Measurements from ENCODE around the gene PLCH1.

The PLCH1 gene

GRCh38 chr3:155365178-155365783 is 379.6 kb downstream of the PLCH1 start:
- H3K27me3 ChIP-seq (ENCODE audit: control insufficient read depth, insufficient read depth, low read length, poor library complexity, severe bottlenecking), result no peaks in the 10 kb centered on the region
- H3K9me3 ChIP-seq (ENCODE audit: control insufficient read depth, low read length), result peaks cover 5% of the 10 kb centered on the region
- WGBS, 2 experiments, result 96 to 97% methylated on average over 1 of the region's 1 CpG
- H3K4me3 ChIP-seq (ENCODE audit: insufficient read depth, low read depth, low read length), result no peak overlapping the region
- H3K36me3 ChIP-seq (ENCODE audit: control insufficient read depth, insufficient read depth, low read length), result no peaks in the 10 kb centered on the region
- H3K27ac ChIP-seq (ENCODE audit: insufficient read depth, low read depth, low read length, poor library complexity, severe bottlenecking), result no peak overlapping the region
- H3K4me1 ChIP-seq (ENCODE audit: control insufficient read depth, insufficient read depth, low read length), result peaks cover 14% of the 10 kb centered on the region

GRCh38 chr3:155364492-155364891 is 380.4 kb downstream of the PLCH1 start:
- Histone ChIP-seq H3K4me1 (ENCODE audit: control insufficient read depth, insufficient read depth, low read length) (peaks cover 14% of the 10 kb centered on the region), H3K9me3 (ENCODE audit: control insufficient read depth, low read length) (peaks cover 5% of the 10 kb centered on the region), H3K27ac (ENCODE audit: insufficient read depth, low read depth, low read length, poor library complexity, severe bottlenecking) (no peak overlapping the region), H3K4me3 (ENCODE audit: insufficient read depth, low read depth, low read length) (no peak overlapping the region), H3K36me3 (ENCODE audit: control insufficient read depth, insufficient read depth, low read length) (no peaks in the 10 kb centered on the region), H3K27me3 (ENCODE audit: control insufficient read depth, insufficient read depth, low read length, poor library complexity, severe bottlenecking) (no peaks in the 10 kb centered on the region)
- WGBS, 2 experiments, result 96 to 97% methylated on average over 2 of the region's 2 CpGs

- H3K27me3 ChIP-seq (ENCODE audit: control insufficient read depth, insufficient read depth, low read length, poor library complexity, severe bottlenecking), result no peaks in the 10 kb centered on the region
- no peak overlapping the region for H3K4me3 ChIP-seq (ENCODE audit: insufficient read depth, low read depth, low read length)
- H3K9me3 ChIP-seq (ENCODE audit: control insufficient read depth, low read length), result peaks cover 5% of the 10 kb centered on the region
- H3K36me3 ChIP-seq (ENCODE audit: control insufficient read depth, insufficient read depth, low read length), result no peaks in the 10 kb centered on the region
- 0 to 4% methylated on average over 2 of the region's 3 CpGs for WGBS, 2 experiments
- peaks cover 14% of the 10 kb centered on the region for H3K4me1 ChIP-seq (ENCODE audit: control insufficient read depth, insufficient read depth, low read length)
- H3K27ac ChIP-seq (ENCODE audit: insufficient read depth, low read depth, low read length, poor library complexity, severe bottlenecking), result no peak overlapping the region
Observed at GRCh38 chr3:155363690-155364070, 381.2 kb downstream of the PLCH1 start.

- Histone ChIP-seq H3K27me3 (ENCODE audit: control insufficient read depth, insufficient read depth, low read length, poor library complexity, severe bottlenecking) (no peaks in the 10 kb centered on the region), H3K36me3 (ENCODE audit: control insufficient read depth, insufficient read depth, low read length) (no peaks in the 10 kb centered on the region), H3K4me1 (ENCODE audit: control insufficient read depth, insufficient read depth, low read length) (peaks cover 14% of the 10 kb centered on the region), H3K4me3 (ENCODE audit: insufficient read depth, low read depth, low read length) (no peak overlapping the region), H3K27ac (ENCODE audit: insufficient read depth, low read depth, low read length, poor library complexity, severe bottlenecking) (no peak overlapping the region), H3K9me3 (ENCODE audit: control insufficient read depth, low read length) (peaks cover 5% of the 10 kb centered on the region)
- WGBS, 2 experiments, result 3 to 6% methylated on average over 8 to 9 of the region's 10 CpGs
Observed at GRCh38 chr3:155362808-155363689, 381.8 kb downstream of the PLCH1 start.

GRCh38 chr3:155360281-155360680 is 384.6 kb downstream of the PLCH1 start:
- Histone ChIP-seq H3K36me3 (ENCODE audit: control insufficient read depth, insufficient read depth, low read length) (no peaks in the 10 kb centered on the region), H3K4me1 (ENCODE audit: control insufficient read depth, insufficient read depth, low read length) (peaks cover 14% of the 10 kb centered on the region), H3K27me3 (ENCODE audit: control insufficient read depth, insufficient read depth, low read length, poor library complexity, severe bottlenecking) (no peaks in the 10 kb centered on the region), H3K27ac (ENCODE audit: insufficient read depth, low read depth, low read length, poor library complexity, severe bottlenecking) (no peak overlapping the region), H3K4me3 (ENCODE audit: insufficient read depth, low read depth, low read length) (no peak overlapping the region), H3K9me3 (ENCODE audit: control insufficient read depth, low read length) (peaks cover 1% of the 10 kb centered on the region)
- 95 to 100% methylated on average over 1 to 2 of the region's 2 CpGs for WGBS, 2 experiments

GRCh38 chr3:155356594-155357370 is 388.1 kb downstream of the PLCH1 start:
- Histone ChIP-seq H3K27me3 (ENCODE audit: control insufficient read depth, insufficient read depth, low read length, poor library complexity, severe bottlenecking) (no peaks in the 10 kb centered on the region), H3K27ac (ENCODE audit: insufficient read depth, low read depth, low read length, poor library complexity, severe bottlenecking) (no peak overlapping the region), H3K4me1 (ENCODE audit: control insufficient read depth, insufficient read depth, low read length) (no peaks in the 10 kb centered on the region), H3K36me3 (ENCODE audit: control insufficient read depth, insufficient read depth, low read length) (no peaks in the 10 kb centered on the region), H3K4me3 (ENCODE audit: insufficient read depth, low read depth, low read length) (no peak overlapping the region), H3K9me3 (ENCODE audit: control insufficient read depth, low read length) (no peaks in the 10 kb centered on the region)
- 70 to 73% methylated on average over 7 of the region's 7 CpGs for WGBS, 2 experiments

GRCh38 chr3:155354658-155355057 is 390.2 kb downstream of the PLCH1 start:
- Histone ChIP-seq H3K27ac (ENCODE audit: insufficient read depth, low read depth, low read length, poor library complexity, severe bottlenecking) (no peak overlapping the region), H3K36me3 (ENCODE audit: control insufficient read depth, insufficient read depth, low read length) (no peaks in the 10 kb centered on the region), H3K9me3 (ENCODE audit: control insufficient read depth, low read length) (no peaks in the 10 kb centered on the region), H3K27me3 (ENCODE audit: control insufficient read depth, insufficient read depth, low read length, poor library complexity, severe bottlenecking) (no peaks in the 10 kb centered on the region), H3K4me3 (ENCODE audit: insufficient read depth, low read depth, low read length) (no peak overlapping the region), H3K4me1 (ENCODE audit: control insufficient read depth, insufficient read depth, low read length) (no peaks in the 10 kb centered on the region)

GRCh38 chr3:155352900-155353490 is 391.9 kb downstream of the PLCH1 start:
- Histone ChIP-seq H3K4me3 (ENCODE audit: insufficient read depth, low read depth, low read length) (no peak overlapping the region), H3K27me3 (ENCODE audit: control insufficient read depth, insufficient read depth, low read length, poor library complexity, severe bottlenecking) (no peaks in the 10 kb centered on the region), H3K27ac (ENCODE audit: insufficient read depth, low read depth, low read length, poor library complexity, severe bottlenecking) (no peak overlapping the region), H3K9me3 (ENCODE audit: control insufficient read depth, low read length) (no peaks in the 10 kb centered on the region), H3K4me1 (ENCODE audit: control insufficient read depth, insufficient read depth, low read length) (no peaks in the 10 kb centered on the region), H3K36me3 (ENCODE audit: control insufficient read depth, insufficient read depth, low read length) (no peaks in the 10 kb centered on the region)
- 73 to 75% methylated on average over 6 of the region's 6 CpGs for WGBS, 2 experiments

- no peaks in the 10 kb centered on the region for H3K36me3 ChIP-seq (ENCODE audit: control insufficient read depth, insufficient read depth, low read length)
- no peak overlapping the region for H3K27ac ChIP-seq (ENCODE audit: insufficient read depth, low read depth, low read length, poor library complexity, severe bottlenecking)
- no peaks in the 10 kb centered on the region for H3K9me3 ChIP-seq (ENCODE audit: control insufficient read depth, low read length)
- H3K27me3 ChIP-seq (ENCODE audit: control insufficient read depth, insufficient read depth, low read length, poor library complexity, severe bottlenecking), result no peaks in the 10 kb centered on the region
- no peaks in the 10 kb centered on the region for H3K4me1 ChIP-seq (ENCODE audit: control insufficient read depth, insufficient read depth, low read length)
- 88 to 100% methylated on average over 1 of the region's 1 CpG for WGBS, 2 experiments
- H3K4me3 ChIP-seq (ENCODE audit: insufficient read depth, low read depth, low read length), result no peak overlapping the region
Observed at GRCh38 chr3:155350571-155350970, 394.3 kb downstream of the PLCH1 start.

- H3K4me1 ChIP-seq (ENCODE audit: control insufficient read depth, insufficient read depth, low read length), result no peaks in the 10 kb centered on the region
- H3K36me3 ChIP-seq (ENCODE audit: control insufficient read depth, insufficient read depth, low read length), result no peaks in the 10 kb centered on the region
- WGBS, 2 experiments, result 91 to 93% methylated on average over 1 of the region's 1 CpG
- no peaks in the 10 kb centered on the region for H3K27me3 ChIP-seq (ENCODE audit: control insufficient read depth, insufficient read depth, low read length, poor library complexity, severe bottlenecking)
- H3K9me3 ChIP-seq (ENCODE audit: control insufficient read depth, low read length), result no peaks in the 10 kb centered on the region
- no peak overlapping the region for H3K27ac ChIP-seq (ENCODE audit: insufficient read depth, low read depth, low read length, poor library complexity, severe bottlenecking)
- H3K4me3 ChIP-seq (ENCODE audit: insufficient read depth, low read depth, low read length), result no peak overlapping the region
Observed at GRCh38 chr3:155347901-155348300, 397.0 kb downstream of the PLCH1 start.
